ENCODE results near the gene GNAZ. TPM values are rescaled to one million over a fixed set of nuclear protein-coding genes. Genes with fewer than 3 reads are reported as not detected.
"Not testable (repeated sequence)": the region's sequence is repeated elsewhere in the genome, so short reads cannot be mapped to it uniquely, and the experiment has no call there.

Gene GNAZ
- total RNA-seq, 1 experiment from 2014 or later: 1.2 TPM

GRCh38 chr22:23045461-23045860 lies 24.9 kb upstream of the GNAZ start:
- intact Hi-C loops (cut with micrococcal nuclease; ENCODE audit: unreplicated experiment): no loop called here
- no peaks in the 10 kb centered on the region for H3K4me1 ChIP-seq (replicated peaks; ENCODE audit: insufficient read depth)
- no peak for TF ChIP-seq EZH2 (IDR thresholded peaks at IDR 0.05; ENCODE audit: low read depth)
- TF ChIP-seq CTCF (conservative IDR thresholded peaks at IDR 0.05): no peak
- no peaks in the 10 kb centered on the region for H3K9me3 ChIP-seq (ENCODE audit: insufficient read depth, low read depth)
- H2AFZ ChIP-seq: no peak overlapping the region
- H4K20me1 ChIP-seq (ENCODE audit: insufficient read depth): no peaks in the 10 kb centered on the region
- H3K27me3 ChIP-seq (ENCODE audit: insufficient read depth, low read depth): peaks cover 25% of the 10 kb centered on the region
- H3K4me2 ChIP-seq: no peak overlapping the region
- no peak for DNase-seq
- POLR2A ChIA-PET (ENCODE audit: unreplicated experiment): no interaction called here
- no peak overlapping the region for H3K27ac ChIP-seq
- CTCF ChIA-PET: no interaction called here
- no peaks in the 10 kb centered on the region for H3K79me2 ChIP-seq (ENCODE audit: low read depth)
- no peaks in the 10 kb centered on the region for H3K36me3 ChIP-seq (ENCODE audit: low read depth)
- H3K4me3 ChIP-seq: no peak overlapping the region
- no TSS peak for BruUV-seq (replicated peaks)
- no peaks in the 10 kb centered on the region for H3K9me2 ChIP-seq (ENCODE audit: insufficient read depth)
- H3F3A ChIP-seq (ENCODE audit: insufficient read depth, low read depth): no peaks in the 10 kb centered on the region

- H4K20me1 ChIP-seq (ENCODE audit: insufficient read depth): no peaks in the 10 kb centered on the region
- POLR2A ChIA-PET (ENCODE audit: unreplicated experiment): no interaction called here
- intact Hi-C loops (cut with micrococcal nuclease; ENCODE audit: unreplicated experiment): no loop called here
- no peak for DNase-seq
- CTCF ChIA-PET: no interaction called here
- H3K36me3 ChIP-seq (ENCODE audit: low read depth): no peaks in the 10 kb centered on the region
- no peak overlapping the region for H3K27ac ChIP-seq
- H3K9me3 ChIP-seq (ENCODE audit: insufficient read depth, low read depth): no peaks in the 10 kb centered on the region
- no peak overlapping the region for H2AFZ ChIP-seq
- no peaks in the 10 kb centered on the region for H3K79me2 ChIP-seq (ENCODE audit: low read depth)
- H3K4me2 ChIP-seq: no peak overlapping the region
- TF ChIP-seq CTCF (conservative IDR thresholded peaks at IDR 0.05) (no peak), EZH2 (IDR thresholded peaks at IDR 0.05; ENCODE audit: low read depth) (no peak)
- H3K9me2 ChIP-seq (ENCODE audit: insufficient read depth): no peaks in the 10 kb centered on the region
- H3K4me1 ChIP-seq (replicated peaks; ENCODE audit: insufficient read depth): no peaks in the 10 kb centered on the region
- H3K4me3 ChIP-seq: no peak overlapping the region
- no TSS peak for BruUV-seq (replicated peaks)
- no peaks in the 10 kb centered on the region for H3F3A ChIP-seq (ENCODE audit: insufficient read depth, low read depth)
- H3K27me3 ChIP-seq (ENCODE audit: insufficient read depth, low read depth): peaks cover 19% of the 10 kb centered on the region
Observed at GRCh38 chr22:23047265-23047664, 23.1 kb upstream of the GNAZ start.

GRCh38 chr22:23047742-23048141 lies 22.6 kb upstream of the GNAZ start:
- Histone ChIP-seq H3K4me3 (no peak overlapping the region), H3F3A (ENCODE audit: insufficient read depth, low read depth) (no peaks in the 10 kb centered on the region), H3K36me3 (ENCODE audit: low read depth) (no peaks in the 10 kb centered on the region), H3K27me3 (ENCODE audit: insufficient read depth, low read depth) (peaks cover 20% of the 10 kb centered on the region), H3K27ac (no peak overlapping the region), H3K4me2 (no peak overlapping the region), H2AFZ (no peak overlapping the region), H3K79me2 (ENCODE audit: low read depth) (no peaks in the 10 kb centered on the region), H3K9me2 (ENCODE audit: insufficient read depth) (no peaks in the 10 kb centered on the region), H3K4me1 (replicated peaks; ENCODE audit: insufficient read depth) (no peaks in the 10 kb centered on the region), H4K20me1 (ENCODE audit: insufficient read depth) (no peaks in the 10 kb centered on the region), H3K9me3 (ENCODE audit: insufficient read depth, low read depth) (no peaks in the 10 kb centered on the region)
- DNase-seq: no peak
- CTCF ChIA-PET: no interaction called here
- TF ChIP-seq EZH2 (IDR thresholded peaks at IDR 0.05; ENCODE audit: low read depth) (no peak), CTCF (conservative IDR thresholded peaks at IDR 0.05) (no peak)
- BruUV-seq (replicated peaks): no TSS peak
- intact Hi-C loops (cut with micrococcal nuclease; ENCODE audit: unreplicated experiment): no loop called here
- POLR2A ChIA-PET (ENCODE audit: unreplicated experiment): no interaction called here

- POLR2A ChIA-PET (ENCODE audit: unreplicated experiment); H3F3A ChIP-seq (ENCODE audit: insufficient read depth, low read depth); H3K4me1 ChIP-seq (replicated peaks; ENCODE audit: insufficient read depth); H3K9me3 ChIP-seq (ENCODE audit: insufficient read depth, low read depth); BruUV-seq (replicated peaks); intact Hi-C loops (cut with micrococcal nuclease; ENCODE audit: unreplicated experiment); H3K4me3 ChIP-seq; DNase-seq; H3K27ac ChIP-seq; H3K4me2 ChIP-seq; H3K9me2 ChIP-seq (ENCODE audit: insufficient read depth); H3K79me2 ChIP-seq (ENCODE audit: low read depth); H4K20me1 ChIP-seq (ENCODE audit: insufficient read depth); H2AFZ ChIP-seq; H3K36me3 ChIP-seq (ENCODE audit: low read depth): not testable (repeated sequence)
- peaks cover 37% of the 10 kb centered on the region for H3K27me3 ChIP-seq (ENCODE audit: insufficient read depth, low read depth)
- CTCF ChIA-PET: interaction anchor here (0.6 kb wide), 1 partner anchor 10 kb away, joined by 5 read pairs; no protein-coding TSS in a partner anchor
Observed at GRCh38 chr22:23050546-23050945, 19.8 kb upstream of the GNAZ start.
